Endothelial cell of umbilical vein (primary cell): ENCODE data around the gene MGAT1. TPM values are rescaled to one million over a fixed set of nuclear protein-coding genes. Genes with fewer than 3 reads are reported as not detected.

Experiments
- BruUV-seq: library from RNA; stranded (reverse); fragments of 400-500 nt; replicated peaks from 2 replicates; lab custom pipeline; 2021; lab: Mats Ljungman, UMichigan
- CTCF ChIA-PET: fragments of 300-600, 350-600 bp; sonication (Branson Sonifier 250); formaldehyde crosslinking; loops from one replicate; lab custom pipeline; 2021; ENCODE audit warnings: antibody characterized with exemption, inconsistent platforms; lab: Charles Lee
- POLR2A ChIA-PET: fragments of 300-600, 350-600 bp; sonication (Branson Sonifier 250); formaldehyde crosslinking; loops from one replicate; lab custom pipeline; 2021; ENCODE audit warnings: antibody characterized with exemption, inconsistent platforms; lab: Charles Lee
- DNase-seq: peaks from one replicate; pipeline ENCODE4 v3.0.0-alpha.2; 2011; ENCODE audit warnings: low read depth, low spot score
- FAIRE-seq: peaks from 2 replicates; lab custom pipeline; 2011; peaks lifted over from hg19 to GRCh38; lab: Jason Lieb, UNC
- H2AFZ ChIP-seq: 2 replicates; pipeline ENCODE4 v1.6.0; 2012; ENCODE audit warnings: low read depth, low read length, control low read depth, inconsistent platforms
- H3K27ac ChIP-seq: 2 replicates; pipeline ENCODE4 v1.5.1; 2011; ENCODE audit warnings: low read depth, mild to moderate bottlenecking, control low read depth, low read length, moderate library complexity; ENCODE audit not compliant: insufficient read depth
- H3K27me3 ChIP-seq, 2 experiments: 2 replicates each; pipeline versions ENCODE4 v1.6.0 to v1.6.1; 2011; ENCODE audit warnings: low read length in 2 of 2, mixed read lengths in 1 of 2; ENCODE audit not compliant: control insufficient read depth in 2 of 2, insufficient read depth in 2 of 2
- H3K36me3 ChIP-seq, 2 experiments: 2 replicates in 1 of 2; 3 replicates in 1 of 2; pipeline ENCODE4 v1.5.1; 2011; ENCODE audit warnings: low read length in 2 of 2, mild to moderate bottlenecking in 1 of 2, moderate library complexity in 1 of 2; ENCODE audit not compliant: control insufficient read depth in 2 of 2, insufficient read depth in 2 of 2; ENCODE audit errors: extremely low read depth in 1 of 2
- H3K4me1 ChIP-seq: 3 replicates; pipeline ENCODE4 v1.5.1; 2011; ENCODE audit warnings: mild to moderate bottlenecking, low read length; ENCODE audit not compliant: control insufficient read depth, insufficient read depth; ENCODE audit errors: extremely low read depth
- H3K4me2 ChIP-seq: 2 replicates; pipeline ENCODE4 v1.6.1; 2011; ENCODE audit warnings: low read length, control low read depth, mixed read lengths; ENCODE audit not compliant: insufficient read depth
- H3K4me3 ChIP-seq, 3 experiments: fragments of 200-600 bp in 1 of 3; sonication (generic), shearing (Covaris generic) in 1 of 3; replicated peaks in 1 of 3; 2 replicates each; pipeline ENCODE4 v1.5.1; 2011 to 2016; ENCODE audit warnings: control low read depth in 3 of 3, low read length in 3 of 3, mild to moderate bottlenecking in 2 of 3, inconsistent platforms in 1 of 3, low read depth in 1 of 3, moderate library complexity in 1 of 3; ENCODE audit not compliant: insufficient read depth in 1 of 3
- H3K79me2 ChIP-seq: 2 replicates; pipeline ENCODE4 v1.6.0; 2012; ENCODE audit warnings: low read length, inconsistent platforms; ENCODE audit not compliant: control insufficient read depth, insufficient read depth
- H3K9ac ChIP-seq: replicated peaks from 2 replicates; pipeline ENCODE3; 2011; ENCODE audit warnings: low read length, control low read depth; ENCODE audit not compliant: insufficient read depth; ENCODE audit errors: extremely low read depth
- H3K9me1 ChIP-seq: replicated peaks from 3 replicates; pipeline ENCODE4 v1.6.0; 2011; ENCODE audit warnings: mild to moderate bottlenecking, low read length; ENCODE audit not compliant: control insufficient read depth, insufficient read depth; ENCODE audit errors: extremely low read depth
- H3K9me3 ChIP-seq: replicated peaks from 2 replicates; pipeline ENCODE4 v1.5.1; 2012; ENCODE audit warnings: low read length, inconsistent platforms; ENCODE audit not compliant: control insufficient read depth, insufficient read depth
- H4K20me1 ChIP-seq: replicated peaks from 2 replicates; pipeline ENCODE3; 2011; ENCODE audit warnings: mild to moderate bottlenecking, low read length; ENCODE audit not compliant: control insufficient read depth, insufficient read depth; ENCODE audit errors: extremely low read depth
- CTCF ChIP-seq, 2 donors: IDR thresholded peaks; 1 replicate in 1 of 2; 2 replicates in 1 of 2; pipeline ENCODE4 v1.5.1; 2011; ENCODE audit warnings: low read length in 2 of 2, mild to moderate bottlenecking in 2 of 2, moderate library complexity in 2 of 2, control low read depth in 1 of 2, inconsistent platforms in 1 of 2, low read depth in 1 of 2; ENCODE audit not compliant: insufficient read depth in 1 of 2; ENCODE audit errors: extremely low read depth in 1 of 2
- EZH2 ChIP-seq: IDR thresholded peaks from 2 replicates; pipeline ENCODE4 v1.6.1; 2012; ENCODE audit warnings: borderline replicate concordance, low read depth, mild to moderate bottlenecking, moderate library complexity, low read length, inconsistent platforms; ENCODE audit not compliant: severe bottlenecking
- FOS ChIP-seq: IDR thresholded peaks from 2 replicates; pipeline ENCODE4 v1.6.1; 2011; ENCODE audit warnings: mild to moderate bottlenecking, low read length, moderate library complexity, borderline replicate concordance; ENCODE audit not compliant: insufficient read depth
- MAX ChIP-seq: IDR thresholded peaks from 2 replicates; pipeline ENCODE4 v1.6.1; 2011; ENCODE audit not compliant: insufficient read depth, insufficient read length
- MYC ChIP-seq: IDR thresholded peaks from one replicate; pipeline ENCODE4 v1.6.1; 2011; ENCODE audit warnings: mild to moderate bottlenecking, low read depth, low read length
- POLR2A ChIP-seq: IDR thresholded peaks from 2 replicates; pipeline ENCODE4 v1.6.1; 2012; ENCODE audit warnings: low read depth, mild to moderate bottlenecking, control low read depth, low read length
- dilution Hi-C: fragments of 300-500 bp; cut with MboI; formaldehyde crosslinking; loops from one replicate; pipeline ENCODE4 v1.15.0; 2019; ENCODE audit warnings: low sequenced_read_pairs; ENCODE audit not compliant: extremely low pct_ligation_motif_present
- intact Hi-C: fragments of 100-400 bp; cut with micrococcal nuclease; formaldehyde crosslinking; loops from one replicate; pipeline ENCODE4 v1.10.0; 2022
- polyA plus RNA-seq, 4 experiments: library from polyadenylated mRNA; depleted of rRNA in 3 of 4; stranded (reverse) in 3 of 4; unstranded in 1 of 4; fragments of >200 nt; gene quantifications; 2 replicates each; pipeline versions ENCODE4 v1.2.1 to v1.2.3, GENCODE V29; 2011 to 2012; ENCODE audit warnings: missing spikeins in 1 of 4
- total RNA-seq: library from RNA; stranded (reverse); gene quantifications from 2 replicates; pipeline ENCODE4 v1.2.3, GENCODE V29; 2021

Gene MGAT1
- total and polyA plus RNA-seq, 2 donors (not counting 3 experiments of a cell fraction or from before 2014, with no cell fraction given), result 123 to 126 TPM

DNA sequence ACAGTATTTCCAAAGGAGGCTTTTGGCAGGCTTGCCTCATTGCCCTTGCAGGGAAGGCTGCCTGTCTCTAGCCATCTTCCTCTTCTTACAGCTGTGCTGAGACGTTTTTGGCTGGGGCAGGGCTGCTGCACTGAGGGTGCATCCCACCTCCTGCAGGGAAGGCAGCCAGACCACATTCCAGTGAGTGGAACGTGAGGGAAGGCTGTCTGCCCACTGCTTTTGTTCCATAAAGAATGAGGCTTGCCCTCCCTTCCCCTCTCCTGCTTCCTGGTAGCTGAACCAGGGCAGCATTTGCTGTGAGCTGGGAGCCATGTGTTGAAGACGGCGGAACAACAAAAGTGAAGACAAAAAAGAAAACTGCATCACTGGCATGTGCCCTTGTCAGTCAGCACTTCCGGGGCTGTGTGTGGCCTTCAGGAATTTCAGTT, 16.8 kb downstream of the MGAT1 start:
- dilution Hi-C loops, result no loop called here
- FAIRE-seq, result peak; percentile 87

DNA sequence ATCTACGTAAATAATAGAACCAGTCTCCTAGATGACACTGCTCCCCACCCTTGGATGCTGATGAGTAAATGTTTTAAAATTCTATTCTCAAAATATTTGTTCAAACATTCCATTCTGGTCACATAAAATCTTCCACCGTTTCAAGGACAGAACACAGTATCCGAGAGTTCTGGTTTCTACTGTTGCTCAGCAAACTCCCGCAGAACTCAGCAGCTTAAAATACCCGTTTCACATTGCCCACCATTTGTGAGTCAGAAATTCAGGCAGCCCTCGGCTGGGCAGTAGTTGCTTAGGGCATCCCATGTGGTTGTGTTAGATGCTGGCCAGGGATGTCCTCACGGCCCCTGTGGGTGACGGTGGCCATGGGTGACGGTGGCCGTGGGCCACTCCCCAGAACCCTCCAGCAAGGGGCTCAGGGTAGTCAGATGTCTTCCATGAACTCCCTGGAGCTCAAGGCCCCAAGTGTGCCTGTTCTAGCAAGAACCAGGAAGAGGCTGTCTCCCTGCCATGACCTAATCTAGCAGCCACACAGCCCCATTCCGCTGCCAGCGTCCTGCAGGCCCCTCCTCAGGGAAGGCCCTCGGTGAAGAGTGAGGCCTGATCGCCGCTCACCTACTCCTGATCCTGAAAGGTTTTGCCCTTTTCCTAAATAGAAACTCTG, 17.4 kb downstream of the MGAT1 start:
- Histone ChIP-seq H3K9me3 (no peaks in the 10 kb centered on the region), H3K4me2 (no peak overlapping the region), H3K4me3 (no peak overlapping the region), H3K36me3 (peaks cover 0 to 4% of the 10 kb centered on the region in 2 experiments), H3K9ac (no peak overlapping the region), H3K27me3 (no peaks in the 10 kb centered on the region), H3K79me2 (peaks cover 3% of the 10 kb centered on the region), H4K20me1 (no peaks in the 10 kb centered on the region), H2AFZ (no peak overlapping the region), H3K27ac (peak overlapping the region; percentile 80), H3K9me1 (no peaks in the 10 kb centered on the region), H3K4me1 (peaks cover 34% of the 10 kb centered on the region)
- dilution Hi-C loops, result no loop called here
- FAIRE-seq (no peak), DNase-seq (peak; percentile 48)
- TF ChIP-seq CTCF (IDR thresholded peaks at IDR 0.05; ENCODE audit: extremely low read depth in 1 of 2, insufficient read depth in 1 of 2, low read depth in 1 of 2, low read length in 2 of 2) (no peak), MYC (no peak), EZH2 (no peak), POLR2A (no peak)
- POLR2A ChIA-PET, result interaction anchor here (0.7 kb wide), 1 partner anchor 17 kb away, joined by 3 read pairs; no protein-coding TSS in a partner anchor
- no TSS peak for BruUV-seq
- intact Hi-C loops, result loop anchor here (5.0 to 10.0 kb wide), 2 partner anchors 267 to 300 kb away; no protein-coding TSS in a partner anchor
- CTCF ChIA-PET, result interaction anchor here (0.6 to 5.0 kb wide), 31 partner anchors 9 to 404 kb away, joined by 3 to 53 read pairs (median 4); partner anchors contain the start of genes MGAT1 and ZFP62

More for the DNA sequence above, 16.8 kb downstream of the MGAT1 start:
- Histone ChIP-seq H3K9me3 (no peaks in the 10 kb centered on the region), H3K9me1 (no peaks in the 10 kb centered on the region), H2AFZ (no peak overlapping the region), H3K27ac (peak overlapping the region; percentile 80), H3K36me3 (peaks cover under 1 to 7% of the 10 kb centered on the region in 2 experiments), H3K4me3 (no peak overlapping the region), H3K79me2 (peaks cover 6% of the 10 kb centered on the region), H4K20me1 (no peaks in the 10 kb centered on the region), H3K4me1 (peaks cover 34% of the 10 kb centered on the region), H3K9ac (peak overlapping the region; percentile 64), H3K27me3 (no peaks in the 10 kb centered on the region), H3K4me2 (peak overlapping the region; percentile 2)
- no TSS peak for BruUV-seq
- intact Hi-C loops, result loop anchor here (1.0 to 10.0 kb wide), 5 partner anchors 16 to 299 kb away; partner anchors contain the start of genes MGAT1 and ZFP62
- POLR2A ChIA-PET, result no interaction called here
- DNase-seq, result peak; percentile 67
- TF ChIP-seq FOS (no peak), MAX (peak; percentile 33)
- CTCF ChIA-PET, result interaction anchor here (0.6 to 5.0 kb wide), 15 partner anchors 13 to 403 kb away, joined by 3 to 53 read pairs (median 3); partner anchors contain the start of genes MGAT1 and ZFP62
